Measurements from ENCODE around the gene ANGPT4. TPM values are rescaled to one million over a fixed set of nuclear protein-coding genes. Genes with fewer than 3 reads are reported as not detected.

Gene ANGPT4
- total and polyA plus RNA-seq, 10 of the 15 experiments (the other 5 are each of a cell fraction or from before 2014, with no cell fraction given) = 0.01 to 0.16 TPM; not detected in 8

DNA sequence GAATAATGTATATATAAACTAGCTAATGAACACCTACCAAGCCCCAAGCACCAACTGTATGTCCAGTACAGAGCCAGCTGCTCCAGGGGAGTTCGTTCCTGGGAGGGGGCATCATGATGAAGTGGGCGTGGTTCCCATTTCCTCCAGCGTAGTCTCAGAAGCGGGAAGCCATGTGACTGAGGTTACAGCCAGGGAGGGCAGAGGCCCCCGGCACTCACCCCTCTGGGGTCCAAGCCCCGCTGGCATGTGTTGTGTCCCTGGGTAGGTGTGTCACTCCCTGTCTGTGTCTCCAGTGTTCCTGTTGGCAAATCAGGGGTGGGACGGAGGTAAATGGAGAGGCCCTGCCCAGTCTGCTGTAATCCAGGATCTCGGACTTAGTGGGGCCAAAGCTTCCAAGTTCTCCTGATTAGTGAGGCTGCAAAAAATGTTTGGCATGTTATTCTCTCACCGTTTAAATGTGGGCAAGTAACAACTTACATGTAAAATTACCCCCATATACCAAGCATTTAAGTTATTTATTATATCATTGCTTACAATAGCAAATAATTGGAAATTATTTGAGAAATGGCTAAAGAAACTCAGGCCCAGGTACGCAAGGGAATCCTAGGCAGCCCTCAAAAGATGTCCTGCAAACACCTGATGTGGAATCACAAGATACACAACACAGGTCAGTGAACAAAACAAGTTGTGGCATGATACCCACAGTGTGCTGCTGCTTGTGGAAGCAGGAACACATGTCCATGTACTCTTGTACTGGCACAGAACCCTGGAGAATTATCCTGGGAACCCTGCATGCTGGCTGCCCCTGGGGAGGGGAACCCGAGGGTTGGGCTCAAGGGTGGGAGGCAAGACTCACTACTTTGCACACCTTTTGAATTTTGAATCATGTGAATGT, 60.4 kb downstream of the ANGPT4 start:
- no peak overlapping the region for H2AFZ ChIP-seq (ENCODE audit: control insufficient read depth, low read depth, low read length)
- no peak for TF ChIP-seq POU2F2 (IDR thresholded peaks at IDR 0.05; ENCODE audit: borderline replicate concordance, low read depth, low read length)
- TF ChIP-seq SMARCA5 (IDR thresholded peaks at IDR 0.05) = no peak
- TF ChIP-seq, protein P1, sequence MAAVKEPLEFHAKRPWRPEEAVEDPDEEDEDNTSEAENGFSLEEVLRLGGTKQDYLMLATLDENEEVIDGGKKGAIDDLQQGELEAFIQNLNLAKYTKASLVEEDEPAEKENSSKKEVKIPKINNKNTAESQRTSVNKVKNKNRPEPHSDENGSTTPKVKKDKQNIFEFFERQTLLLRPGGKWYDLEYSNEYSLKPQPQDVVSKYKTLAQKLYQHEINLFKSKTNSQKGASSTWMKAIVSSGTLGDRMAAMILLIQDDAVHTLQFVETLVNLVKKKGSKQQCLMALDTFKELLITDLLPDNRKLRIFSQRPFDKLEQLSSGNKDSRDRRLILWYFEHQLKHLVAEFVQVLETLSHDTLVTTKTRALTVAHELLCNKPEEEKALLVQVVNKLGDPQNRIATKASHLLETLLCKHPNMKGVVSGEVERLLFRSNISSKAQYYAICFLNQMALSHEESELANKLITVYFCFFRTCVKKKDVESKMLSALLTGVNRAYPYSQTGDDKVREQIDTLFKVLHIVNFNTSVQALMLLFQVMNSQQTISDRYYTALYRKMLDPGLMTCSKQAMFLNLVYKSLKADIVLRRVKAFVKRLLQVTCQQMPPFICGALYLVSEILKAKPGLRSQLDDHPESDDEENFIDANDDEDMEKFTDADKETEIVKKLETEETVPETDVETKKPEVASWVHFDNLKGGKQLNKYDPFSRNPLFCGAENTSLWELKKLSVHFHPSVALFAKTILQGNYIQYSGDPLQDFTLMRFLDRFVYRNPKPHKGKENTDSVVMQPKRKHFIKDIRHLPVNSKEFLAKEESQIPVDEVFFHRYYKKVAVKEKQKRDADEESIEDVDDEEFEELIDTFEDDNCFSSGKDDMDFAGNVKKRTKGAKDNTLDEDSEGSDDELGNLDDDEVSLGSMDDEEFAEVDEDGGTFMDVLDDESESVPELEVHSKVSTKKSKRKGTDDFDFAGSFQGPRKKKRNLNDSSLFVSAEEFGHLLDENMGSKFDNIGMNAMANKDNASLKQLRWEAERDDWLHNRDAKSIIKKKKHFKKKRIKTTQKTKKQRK (IDR thresholded peaks at IDR 0.05; ENCODE audit: low read depth, low read length) = no peak
- no peak for TF ChIP-seq ZNF207 (IDR thresholded peaks at IDR 0.05; ENCODE audit: borderline replicate concordance)
- TF ChIP-seq, protein P2, sequence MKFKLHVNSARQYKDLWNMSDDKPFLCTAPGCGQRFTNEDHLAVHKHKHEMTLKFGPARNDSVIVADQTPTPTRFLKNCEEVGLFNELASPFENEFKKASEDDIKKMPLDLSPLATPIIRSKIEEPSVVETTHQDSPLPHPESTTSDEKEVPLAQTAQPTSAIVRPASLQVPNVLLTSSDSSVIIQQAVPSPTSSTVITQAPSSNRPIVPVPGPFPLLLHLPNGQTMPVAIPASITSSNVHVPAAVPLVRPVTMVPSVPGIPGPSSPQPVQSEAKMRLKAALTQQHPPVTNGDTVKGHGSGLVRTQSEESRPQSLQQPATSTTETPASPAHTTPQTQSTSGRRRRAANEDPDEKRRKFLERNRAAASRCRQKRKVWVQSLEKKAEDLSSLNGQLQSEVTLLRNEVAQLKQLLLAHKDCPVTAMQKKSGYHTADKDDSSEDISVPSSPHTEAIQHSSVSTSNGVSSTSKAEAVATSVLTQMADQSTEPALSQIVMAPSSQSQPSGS (IDR thresholded peaks at IDR 0.05; ENCODE audit: low read length) = no peak
- no peak for TF ChIP-seq BACH1 (IDR thresholded peaks at IDR 0.05; ENCODE audit: borderline replicate concordance)
- no peak for TF ChIP-seq STAT1 (conservative IDR thresholded peaks at IDR 0.05)
- TF ChIP-seq CBX3 (IDR thresholded peaks at IDR 0.05; ENCODE audit: borderline replicate concordance, low read depth) = no peak
- no peak for TF ChIP-seq TBL1XR1 (IDR thresholded peaks at IDR 0.05; ENCODE audit: low read depth, low read length)
- no peak for TF ChIP-seq MXI1 (IDR thresholded peaks at IDR 0.05; ENCODE audit: low read depth, low read length)
- no peak for TF ChIP-seq GATAD2B (conservative IDR thresholded peaks at IDR 0.05; ENCODE audit: low read depth)
- no peak for TF ChIP-seq KAT2A (conservative IDR thresholded peaks at IDR 0.05; ENCODE audit: control insufficient read depth, low read depth, low read length)
- H3K79me2 ChIP-seq (ENCODE audit: control insufficient read depth, insufficient read depth, low read length) = no peaks in the 10 kb centered on the region
- ChIA-PET RAD21 (ENCODE audit: unreplicated experiment) (interaction anchor here (1.3 kb wide), 1 partner anchor 37 kb away, joined by 3 read pairs; no protein-coding TSS in a partner anchor), POLR2A (no interaction called here), CTCF (no interaction called here), SMC1A (ENCODE audit: uncharacterized antibody, unreplicated experiment) (no interaction called here)
- BruUV-seq (replicated peaks) = no TSS peak
- intact Hi-C loops (cut with micrococcal nuclease; ENCODE audit: unreplicated experiment) = no loop called here
- no peaks in the 10 kb centered on the region for H3K36me3 ChIP-seq (ENCODE audit: control insufficient read depth in 2 of 2, insufficient read depth in 2 of 2, low read length in 1 of 2)
- H3K27me3 ChIP-seq (replicated peaks in 1 of 2; ENCODE audit: control insufficient read depth in 2 of 2, insufficient read depth in 2 of 2, low read length in 1 of 2) = no peaks in the 10 kb centered on the region
- H3K4me2 ChIP-seq (ENCODE audit: control insufficient read depth, insufficient read depth) = no peak overlapping the region
- H4K20me1 ChIP-seq (ENCODE audit: control insufficient read depth, insufficient read depth) = no peaks in the 10 kb centered on the region
- no peak overlapping the region for H3K4me3 ChIP-seq
- DNase-seq (ENCODE audit: low read depth, low spot score) (no peak), ATAC-seq (no peak), FAIRE-seq (no peak)
- in situ Hi-C loops (cut with MboI) = no loop called here
- peaks cover 12% of the 10 kb centered on the region for H3K4me1 ChIP-seq (ENCODE audit: control insufficient read depth, insufficient read depth, low read length)
- H3K27ac ChIP-seq (ENCODE audit: control insufficient read depth, insufficient read depth) = no peak overlapping the region
- H3K9me3 ChIP-seq (replicated peaks; ENCODE audit: control insufficient read depth, insufficient read depth, low read length) = no peaks in the 10 kb centered on the region
- H3K9ac ChIP-seq (ENCODE audit: control insufficient read depth, insufficient read depth, low read length) = no peak overlapping the region
- 57% methylated on average over 10 of the region's 11 CpGs for WGBS (ENCODE audit: insufficient coverage, insufficient replicate concordance, low lambda C conversion rate, missing lambda C conversion rate)
